K562 (cell line): ENCODE results near the gene PRKAG2. TPM values are rescaled to one million over a fixed set of nuclear protein-coding genes. Genes with fewer than 3 reads are reported as not detected.

ENCODE experiments used
- ATAC-seq: fragments of 200-7000 bp; cut with Tn5 transposase; 3 replicates; pipeline ENCODE4 v1.9.1; 2020; ENCODE audit warnings: moderate library complexity
- BruUV-seq: library from RNA; stranded (reverse); fragments of 400-500 nt; replicated peaks from 2 replicates; lab custom pipeline; 2021; lab: Mats Ljungman, UMichigan
- CTCF ChIA-PET: fragments of 300-600 bp; formaldehyde crosslinking; extraction: SDS; loops from one replicate; lab custom pipeline; 2021; ENCODE audit warnings: low intra/inter-chr PET ratio; lab: Yijun Ruan, JAX
- POLR2A ChIA-PET: fragments of 300-600, 350-650 bp; sonication (Branson Sonifier 250); formaldehyde crosslinking; extraction: SDS; loops from one replicate; lab custom pipeline; 2021; ENCODE audit warnings: antibody characterized with exemption, inconsistent platforms; lab: Yijun Ruan, JAX
- DNase-seq, 4 experiments: peaks; one replicate each; pipeline versions ENCODE4 v3.0.0 to v3.0.0-alpha.2; 2011 to 2018; ENCODE audit warnings: low spot score in 3 of 4, mixed read lengths in 3 of 4; ENCODE audit errors: extremely low read depth in 1 of 4
- FAIRE-seq: peaks from 2 replicates; lab custom pipeline; 2011; peaks lifted over from hg19 to GRCh38; lab: Jason Lieb, UNC
- H2AFZ ChIP-seq: 2 replicates; pipeline ENCODE4 v1.6.0; 2011; ENCODE audit warnings: low read depth, low read length, control low read depth, inconsistent platforms
- H3K27ac ChIP-seq: fragments of 200-600 bp; 3 replicates; pipeline ENCODE4 v1.8.0; 2011; ENCODE audit warnings: low read depth, mild to moderate bottlenecking, control low read depth, inconsistent platforms, low read length, moderate library complexity, mixed read lengths; ENCODE audit errors: extremely low read depth
- H3K27me3 ChIP-seq, 2 experiments: fragments of 300-600 bp in 1 of 2; 2 replicates in 1 of 2; 3 replicates in 1 of 2; pipeline versions ENCODE4 v1.6.0 to v1.8.0; 2011; ENCODE audit warnings: inconsistent platforms in 2 of 2, low read length in 2 of 2, mild to moderate bottlenecking in 1 of 2, mixed read lengths in 1 of 2, moderate library complexity in 1 of 2; ENCODE audit not compliant: control insufficient read depth in 2 of 2, insufficient read depth in 2 of 2
- H3K36me3 ChIP-seq: fragments of 300-600 bp; 3 replicates; pipeline ENCODE4 v1.8.0; 2011; ENCODE audit warnings: mild to moderate bottlenecking, low read length, inconsistent platforms; ENCODE audit not compliant: control insufficient read depth, insufficient read depth
- H3K4me1 ChIP-seq, 2 experiments: fragments of 200-600 bp in 1 of 2; replicated peaks in 1 of 2; 2 replicates in 1 of 2; 3 replicates in 1 of 2; pipeline versions ENCODE4 v1.5.1 to v1.8.0; 2011; ENCODE audit warnings: inconsistent platforms in 2 of 2, low read length in 2 of 2, mild to moderate bottlenecking in 1 of 2, mixed read lengths in 1 of 2, moderate library complexity in 1 of 2; ENCODE audit not compliant: control insufficient read depth in 2 of 2, insufficient read depth in 2 of 2
- H3K4me2 ChIP-seq: 2 replicates; pipeline ENCODE4 v1.6.1; 2011; ENCODE audit warnings: low read length, control low read depth, inconsistent platforms, mixed read lengths; ENCODE audit not compliant: insufficient read depth
- H3K4me3 ChIP-seq: fragments of 200-600 bp; sonication (generic), shearing (Covaris generic); 2 replicates; pipeline ENCODE4 v1.5.1; 2016; ENCODE audit warnings: control low read depth, inconsistent platforms
- H3K79me2 ChIP-seq: fragments of 200-600 bp; 3 replicates; pipeline ENCODE4 v1.8.0; 2011; ENCODE audit warnings: low read length, inconsistent platforms; ENCODE audit not compliant: control insufficient read depth, insufficient read depth
- H3K9ac ChIP-seq, 2 experiments: 2 replicates each; pipeline versions ENCODE4 v1.6.0 to v1.6.1; 2011; ENCODE audit warnings: low read depth in 2 of 2, low read length in 2 of 2, control low read depth in 1 of 2, inconsistent platforms in 1 of 2, mild to moderate bottlenecking in 1 of 2, mixed read lengths in 1 of 2; ENCODE audit not compliant: insufficient read depth in 1 of 2
- H3K9me1 ChIP-seq: one replicate; pipeline ENCODE4 v1.6.0; 2011; ENCODE audit warnings: inconsistent platforms, mild to moderate bottlenecking, low read length, moderate library complexity; ENCODE audit not compliant: control insufficient read depth, insufficient read depth
- H3K9me3 ChIP-seq: replicated peaks from 2 replicates; pipeline ENCODE4 v1.5.1; 2011; ENCODE audit warnings: low read depth, low read length, inconsistent platforms; ENCODE audit not compliant: control insufficient read depth, insufficient read depth
- H4K20me1 ChIP-seq: replicated peaks from 2 replicates; pipeline ENCODE4 v1.6.1; 2011; ENCODE audit warnings: low read length, inconsistent platforms, mixed read lengths; ENCODE audit not compliant: control insufficient read depth, insufficient read depth
- FOXP4 ChIP-seq: sonication (generic); formaldehyde crosslinking; IDR thresholded peaks from 2 replicates; pipeline ENCODE4 v1.8.0; 2022; ENCODE audit warnings: mild to moderate bottlenecking, missing genetic modification reagents, borderline replicate concordance
- L3MBTL2 ChIP-seq: fragments of 450-650 bp; IDR thresholded peaks from 2 replicates; pipeline ENCODE4 v1.6.1; 2016; ENCODE audit warnings: mild to moderate bottlenecking, moderate library complexity
- MAFG ChIP-seq: fragments of 450-650 bp; conservative IDR thresholded peaks from 2 replicates; pipeline ENCODE4 v1.6.1; 2016; ENCODE audit warnings: missing genetic modification characterization, missing compliant biosample characterization
- PATZ1 ChIP-seq: fragments of 250-450 bp; sonication (Bioruptor Pico); IDR thresholded peaks from 2 replicates; pipeline ENCODE4 v1.5.0; 2020; ENCODE audit warnings: mild to moderate bottlenecking, borderline replicate concordance
- SPI1 ChIP-seq: IDR thresholded peaks from 2 replicates; pipeline ENCODE4 v1.6.1; 2011; ENCODE audit warnings: low read depth, low read length, control low read depth, borderline replicate concordance
- ZBTB9 ChIP-seq: fragments of 450-650 bp; formaldehyde crosslinking; IDR thresholded peaks from 2 replicates; pipeline ENCODE4 v1.4.0; 2020; ENCODE audit warnings: mild to moderate bottlenecking, moderate library complexity
- WGBS: fragments of 100-300 bp; shearing (Covaris generic); methylation state at CpG from one replicate; pipeline ENCODE4 v1.1.6; 2016; ENCODE audit warnings: low coverage, mixed read lengths; ENCODE audit not compliant: insufficient coverage; ENCODE audit errors: missing lambda C conversion rate; 5-methylcytosine and 5-hydroxymethylcytosine counted together
- in situ Hi-C: fragments of 300-500 bp; cut with MboI; formaldehyde crosslinking; loops from 4 replicates; pipeline ENCODE4 v1.15.0; 2018; ENCODE audit warnings: inconsistent platforms, mixed read lengths
- intact Hi-C: fragments of 100-400 bp; cut with micrococcal nuclease; formaldehyde crosslinking; loops from 2 replicates; pipeline ENCODE4 v1.14.2; 2022
- polyA plus RNA-seq, 8 experiments: library from polyadenylated mRNA; depleted of rRNA in 4 of 8; stranded (reverse) in 5 of 8; unstranded in 3 of 8; fragments of >200 nt; fragmentation: Nextera tagmentation in 2 of 8; fragmentation: Illumina TruSeq in 1 of 8; extraction: Ambion mirVana in 2 of 8; extraction: Trizol in 1 of 8; gene quantifications; 2 replicates each; pipeline versions ENCODE4 v1.2.1 to v1.2.3, GENCODE V29; 2011 to 2014; ENCODE audit warnings: inconsistent platforms in 1 of 8, missing spikeins in 1 of 8
- total RNA-seq, 7 experiments: library from RNA; depleted of rRNA in 6 of 7; stranded (reverse); fragments of >200 nt in 6 of 7; fragmentation: Illumina TruSeq in 2 of 7; extraction: Trizol in 2 of 7; gene quantifications; 2 replicates each; pipeline versions ENCODE4 v1.2.1 to v1.2.3, GENCODE V29; 2011 to 2021; ENCODE audit warnings: low replicate concordance in 1 of 7

Gene PRKAG2
- total and polyA plus RNA-seq, 9 of the 15 experiments (the other 6 are each of a cell fraction or from before 2014, with no cell fraction given) = 0.99 to 5.6 (median 3.3) TPM

- WGBS = 11% methylated on average over 11 of the region's 11 CpGs
- ChIA-PET POLR2A (interaction anchor here (0.6 to 1.0 kb wide), 2 partner anchors 13 to 272 kb away, joined by 3 read pairs; no protein-coding TSS in a partner anchor), CTCF (no interaction called here)
- ATAC-seq (no peak; the same call in 2 of the 3 replicates), FAIRE-seq (no peak), DNase-seq (no peak)
- Histone ChIP-seq H2AFZ (no peak overlapping the region), H3K9ac (no peak overlapping the region), H3K4me3 (no peak overlapping the region), H3K79me2 (no peaks in the 10 kb centered on the region), H3K9me3 (no peaks in the 10 kb centered on the region), H3K27me3 (peaks cover 29 to 58% of the 10 kb centered on the region in 2 experiments; a peak in 4 of 5 replicates), H3K4me1 (peaks cover 0 to 12% of the 10 kb centered on the region in 2 experiments; a peak in 3 of 5 replicates), H3K36me3 (no peaks in the 10 kb centered on the region), H3K4me2 (no peak overlapping the region), H4K20me1 (0 out of 2 replicates have a peak, but pooled peaks cover 8% of the 10 kb centered on the region), H3K9me1 (no peaks in the 10 kb centered on the region), H3K27ac (no peak overlapping the region)
- in situ Hi-C loops = no loop called here
- intact Hi-C loops = loop anchor here (1.0 to 5.0 kb wide), 2 partner anchors 275 to 303 kb away; no protein-coding TSS in a partner anchor
- peak; percentile 46 for TF ChIP-seq L3MBTL2
- no peak for TF ChIP-seq MAFG (tag)
- peak; percentile 71 for TF ChIP-seq SPI1
- BruUV-seq = no TSS peak
Observed at GRCh38 chr7:151755131-151755801, 121.6 kb downstream of the PRKAG2 start.

- intact Hi-C loops = loop anchor here (1.0 to 5.0 kb wide), 3 partner anchors 238 to 302 kb away; no protein-coding TSS in a partner anchor
- BruUV-seq = no TSS peak
- Histone ChIP-seq H3K9ac (no peak overlapping the region), H3K9me3 (no peaks in the 10 kb centered on the region), H3K27ac (no peak overlapping the region), H4K20me1 (0 out of 2 replicates have a peak, but pooled peaks cover 8% of the 10 kb centered on the region), H3K79me2 (no peaks in the 10 kb centered on the region), H3K4me2 (no peak overlapping the region), H3K4me1 (peaks cover 0 to 12% of the 10 kb centered on the region in 2 experiments; a peak in 3 of 5 replicates), H3K4me3 (no peak overlapping the region), H3K27me3 (peaks cover 29 to 61% of the 10 kb centered on the region in 2 experiments; a peak in 4 of 5 replicates), H3K9me1 (no peaks in the 10 kb centered on the region), H3K36me3 (no peaks in the 10 kb centered on the region), H2AFZ (no peak overlapping the region)
- in situ Hi-C loops = no loop called here
- FAIRE-seq = no peak
- CTCF ChIA-PET = no interaction called here
- DNase-seq = no peak
- no peak for TF ChIP-seq FOXP4 (CRISPR knock-in tag)
- no peak for TF ChIP-seq PATZ1
- TF ChIP-seq ZBTB9 (CRISPR knock-in tag) = no peak
- WGBS = 9% methylated on average over 16 of the region's 17 CpGs
- POLR2A ChIA-PET = interaction anchor here (0.6 to 1.0 kb wide), 2 partner anchors 12 to 271 kb away, joined by 3 read pairs; no protein-coding TSS in a partner anchor
- ATAC-seq = no peak
Observed at GRCh38 chr7:151754688-151755130, 122.2 kb downstream of the PRKAG2 start.
